Hypothalamus (tissue), 51 donors: Measurements from ENCODE around the gene TRIM24.

Experiments used
- DNase-seq, 51 donors: peaks; one replicate each; lab custom pipeline; 2025; lab: John Stamatoyannopoulos, UW

TRIM24 gene

DNA sequence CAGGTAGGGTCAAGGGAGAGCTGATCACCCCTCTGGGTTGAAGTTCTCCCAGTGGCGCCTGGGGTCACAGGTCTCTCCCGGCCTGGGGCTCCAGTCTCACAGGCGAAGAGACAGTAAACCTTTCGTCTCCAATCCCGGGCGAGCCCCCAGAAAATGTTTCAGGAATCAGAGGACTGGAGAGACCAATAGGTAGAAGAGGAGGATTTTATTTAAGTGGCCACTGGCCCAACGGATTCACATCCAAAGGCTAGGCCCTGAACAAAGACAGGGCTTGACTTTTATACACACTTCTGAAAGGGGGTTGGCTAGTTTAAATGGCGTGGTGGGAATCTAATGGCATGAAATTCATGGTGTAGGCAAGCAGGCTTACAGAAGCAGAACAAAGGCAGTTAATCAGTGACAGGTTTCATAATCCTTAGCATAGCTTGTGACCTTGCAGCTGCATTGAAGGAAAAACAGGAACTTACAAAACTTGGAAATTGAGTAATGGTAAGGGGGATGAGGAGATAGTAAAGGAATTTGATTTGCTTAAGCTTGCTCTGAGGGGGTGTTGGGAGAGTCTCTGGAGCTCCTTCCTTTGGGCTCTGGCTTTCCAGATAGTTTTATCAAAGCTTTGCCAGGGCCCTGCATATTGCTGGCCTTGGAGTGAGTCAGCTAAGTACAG lies 105.5 kb downstream of the TRIM24 start:
- DNase-seq: no peak

DNA sequence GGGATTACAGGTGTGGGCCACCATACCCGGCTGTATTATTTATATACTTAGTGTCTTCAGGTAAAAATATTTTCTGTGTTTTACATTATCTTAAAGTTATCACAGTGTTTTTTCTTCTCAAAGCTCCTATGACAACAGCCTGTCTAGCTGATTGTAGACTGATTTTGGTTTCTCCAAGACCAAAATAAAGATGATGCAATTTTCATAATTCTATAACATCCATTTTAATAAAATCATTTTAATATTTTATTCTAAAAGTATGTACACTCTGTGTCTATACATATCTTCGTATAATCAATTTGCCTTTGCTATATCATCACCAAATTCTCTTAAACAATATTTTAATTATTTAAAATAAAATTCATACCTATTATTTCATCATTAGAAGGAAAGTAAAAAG lies 108.6 kb downstream of the TRIM24 start:
- DNase-seq: no peak

DNA sequence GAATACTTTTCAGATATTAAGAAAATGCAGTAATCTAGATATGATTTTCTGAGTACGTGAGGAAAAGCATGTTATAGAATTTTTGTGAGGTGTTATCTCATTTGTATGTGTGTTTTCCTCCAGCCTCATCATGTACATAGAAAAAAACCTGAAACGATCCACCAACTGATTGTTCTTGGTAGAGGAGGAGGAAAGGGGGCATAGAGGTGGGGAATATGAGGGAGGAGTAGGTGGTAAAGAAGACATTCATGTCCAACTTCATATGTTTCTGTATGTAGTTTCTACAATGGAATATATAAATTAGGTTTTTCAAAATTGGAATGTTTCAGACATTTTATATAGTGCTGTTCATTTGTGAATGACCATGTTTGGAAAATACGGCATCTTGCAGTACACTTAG lies 109.4 kb downstream of the TRIM24 start:
- no peak for DNase-seq

GRCh38 chr7:138570715-138571114 lies 110.7 kb downstream of the TRIM24 start:
- no peak for DNase-seq

GRCh38 chr7:138573741-138574140 lies 113.7 kb downstream of the TRIM24 start:
- DNase-seq: no peak

GRCh38 chr7:138575897-138576428 lies 115.9 kb downstream of the TRIM24 start:
- no peak for DNase-seq

- DNase-seq: no peak
Observed at GRCh38 chr7:138579136-138579535, 119.1 kb downstream of the TRIM24 start.

GRCh38 chr7:138579671-138580070 lies 119.6 kb downstream of the TRIM24 start:
- DNase-seq: no peak

DNA sequence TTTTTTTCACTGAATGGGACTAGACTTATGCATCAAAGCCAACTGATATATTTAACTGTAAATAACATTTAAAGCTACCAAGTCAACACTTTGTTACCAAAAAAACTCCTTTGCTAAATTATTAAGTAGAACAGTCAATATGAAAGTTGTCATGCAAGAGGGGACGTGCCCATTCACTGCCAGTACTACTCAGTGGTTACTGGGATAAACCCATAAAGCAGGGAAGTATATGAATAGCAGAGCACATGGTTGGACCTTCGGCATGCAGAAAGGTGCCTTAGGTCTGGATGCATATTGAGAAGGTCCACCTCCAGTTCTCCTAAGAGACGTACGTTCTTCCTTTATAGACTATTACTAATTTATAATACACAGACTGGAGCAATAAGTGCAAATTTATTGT lies 121.0 kb downstream of the TRIM24 start:
- DNase-seq: no peak

DNA sequence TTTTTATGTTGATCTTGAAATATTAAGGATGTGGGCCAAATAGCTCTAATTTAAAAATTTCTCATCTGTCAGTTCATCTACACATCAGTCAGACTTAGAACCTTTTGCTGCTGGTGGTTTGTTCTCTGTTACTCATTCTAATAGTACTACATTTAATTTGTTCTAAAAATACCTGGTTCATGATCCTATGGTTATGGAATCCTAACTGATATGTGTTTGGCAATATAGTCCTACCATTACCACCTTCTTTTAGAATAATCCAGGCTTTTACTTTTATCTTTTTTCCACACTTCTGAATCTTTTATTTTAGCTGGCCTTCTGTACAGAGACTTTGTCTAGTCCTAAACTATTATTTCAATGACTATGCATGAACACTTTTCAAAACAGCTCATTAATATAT lies 124.2 kb downstream of the TRIM24 start:
- DNase-seq: no peak

- DNase-seq: no peak
Observed at GRCh38 chr7:138584696-138585095, 124.6 kb downstream of the TRIM24 start.

GRCh38 chr7:138585283-138585993 lies 125.4 kb downstream of the TRIM24 start:
- no peak for DNase-seq

DNA sequence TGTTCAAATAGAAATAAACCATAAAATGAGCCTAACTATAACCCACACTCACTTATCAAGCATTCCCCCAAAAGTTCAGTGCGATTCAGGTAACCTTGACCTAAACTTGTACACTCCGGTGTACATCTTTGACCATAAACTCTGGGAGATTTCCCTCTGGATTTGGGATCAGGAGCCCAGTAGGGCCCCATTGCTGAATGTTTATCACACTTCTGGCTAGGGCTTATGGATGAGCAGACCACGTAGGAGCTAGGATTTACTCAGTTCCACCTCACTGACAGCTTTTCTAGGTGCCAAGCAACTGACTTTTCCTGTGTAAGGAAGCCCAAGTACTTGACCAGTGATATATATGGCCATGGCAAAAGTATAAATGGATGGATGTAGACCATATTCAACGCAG lies 127.4 kb downstream of the TRIM24 start:
- DNase-seq: no peak

DNA sequence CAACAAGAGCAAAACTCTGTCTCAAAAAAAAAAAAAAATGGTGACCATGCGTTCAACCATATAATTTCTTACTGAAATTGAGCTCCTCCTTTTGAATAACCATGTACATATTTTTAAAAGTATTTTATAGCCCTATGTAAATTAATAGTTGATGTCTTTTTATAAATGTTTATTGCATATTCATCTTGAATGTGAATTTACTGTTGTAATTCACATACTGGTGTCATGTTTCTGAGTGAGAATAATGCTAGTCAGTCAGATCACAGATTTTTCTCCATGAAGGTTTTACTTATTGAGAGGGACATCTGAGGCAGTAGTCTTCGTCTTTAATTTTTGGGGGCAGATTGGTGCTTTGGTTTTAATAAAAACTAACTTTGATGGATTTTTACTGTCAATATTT lies 128.9 kb downstream of the TRIM24 start:
- no peak for DNase-seq

- no peak for DNase-seq
Observed at GRCh38 chr7:138590154-138590553, 130.1 kb downstream of the TRIM24 start.

GRCh38 chr7:138595454-138595853 lies 135.4 kb downstream of the TRIM24 start:
- DNase-seq: no peak

- no peak for DNase-seq
Observed at GRCh38 chr7:138602451-138602850, 142.4 kb downstream of the TRIM24 start.

- no peak for DNase-seq
Observed at GRCh38 chr7:138603549-138604318, 143.7 kb downstream of the TRIM24 start.

DNA sequence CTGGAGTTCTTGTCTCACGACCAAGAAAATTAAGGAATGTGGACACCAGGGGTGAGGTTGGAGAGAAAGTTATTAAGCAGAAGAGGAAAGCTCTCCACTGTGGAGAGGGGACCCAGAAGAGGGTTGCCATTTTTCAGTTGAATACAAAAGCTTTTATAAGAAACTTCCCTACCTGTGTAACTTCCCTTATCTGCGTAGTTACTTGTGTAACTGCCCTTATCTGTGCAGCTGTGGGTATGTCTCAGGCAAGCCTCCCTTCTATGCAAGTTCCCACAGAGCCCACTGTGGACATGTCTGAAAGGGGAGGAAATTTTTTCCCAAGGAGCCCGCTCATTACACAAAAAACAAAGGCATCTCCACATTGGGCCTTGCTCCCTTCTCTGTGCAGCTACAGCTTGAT lies 146.2 kb downstream of the TRIM24 start:
- no peak for DNase-seq

DNA sequence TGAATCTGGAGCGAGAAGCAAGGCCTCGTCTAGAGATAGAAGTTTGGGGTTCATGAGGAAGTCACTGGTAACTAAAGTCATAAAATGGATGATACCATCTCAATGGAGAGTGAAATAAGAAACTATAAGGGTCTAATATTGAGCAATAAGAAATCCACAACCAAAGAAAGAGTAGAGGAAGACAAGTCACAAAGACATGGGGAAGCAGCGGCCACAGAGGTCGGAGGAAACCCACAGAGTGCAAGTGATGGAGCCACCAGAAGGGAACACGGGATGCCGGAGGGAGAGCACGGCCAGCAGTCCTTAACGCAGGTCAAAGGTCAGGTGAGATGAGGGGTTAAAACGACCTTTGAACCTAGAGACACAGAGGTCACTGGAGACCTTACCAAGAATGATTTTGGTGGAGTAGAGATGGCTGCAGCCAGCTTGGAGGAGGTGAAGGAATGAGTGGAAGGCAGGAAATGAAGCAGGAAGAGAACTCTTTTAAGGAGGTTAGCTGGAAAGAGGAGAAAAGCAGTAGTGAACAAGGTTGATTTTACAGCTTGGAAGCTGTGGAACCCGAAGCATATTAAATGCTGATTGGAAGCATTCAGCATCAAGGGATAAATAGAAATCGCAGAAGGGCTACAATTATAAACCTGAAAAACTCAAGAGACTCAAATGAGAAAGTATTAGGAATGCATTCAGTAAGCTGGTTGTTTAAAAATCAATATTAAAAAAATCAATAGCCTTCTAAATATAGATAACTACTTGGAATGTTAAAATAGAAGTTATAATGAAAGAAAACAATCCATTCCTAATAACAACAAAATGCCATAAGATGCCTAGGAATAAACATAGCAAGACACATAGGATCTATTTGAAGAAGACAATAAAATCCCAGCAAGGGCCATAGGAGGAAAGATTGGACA lies 147.4 kb downstream of the TRIM24 start:
- DNase-seq: no peak
